Astrocyte (in vitro differentiated cells and primary cell): ENCODE measurements around the gene TRMT61A.

ENCODE experiments used
- CTCF ChIP-seq: IDR thresholded peaks from 2 replicates; pipeline ENCODE4 v1.5.1; 2011; ENCODE audit warnings: low read depth, mild to moderate bottlenecking, inconsistent platforms, low read length, moderate library complexity; ENCODE audit not compliant: insufficient read depth
- EZH2 ChIP-seq: IDR thresholded peaks from 2 replicates; pipeline ENCODE4 v1.6.1; 2012; ENCODE audit warnings: mild to moderate bottlenecking, low read length, inconsistent platforms; ENCODE audit not compliant: insufficient read depth

- TF ChIP-seq CTCF (no peak), EZH2 (no peak)
Observed at GRCh38 chr14:103519043-103519836, 9.8 kb upstream of the TRMT61A start.
